Chondrocyte (in vitro differentiated cells): ENCODE measurements around the gene ALPP. TPM values are rescaled to one million over a fixed set of nuclear protein-coding genes. Genes with fewer than 3 reads are reported as not detected.
"Not testable (repeated sequence)": the region's sequence is repeated elsewhere in the genome, so short reads cannot be mapped to it uniquely, and the experiment has no call there.

Experiments
- DNase-seq: peaks from one replicate; pipeline ENCODE4 v3.0.0; 2021; ENCODE audit warnings: mixed read lengths, low spot score
- H3K27ac Mint-ChIP-seq: one replicate; pipeline ENCODE4 v1.8.0; 2021; ENCODE audit warnings: mild to moderate bottlenecking, moderate library complexity, mixed read lengths; ENCODE audit not compliant: unreplicated experiment
- H3K27me3 Mint-ChIP-seq: 2 replicates; pipeline ENCODE4 v1.8.0; 2021; ENCODE audit warnings: low read depth, mixed read lengths
- H3K36me3 Mint-ChIP-seq: 2 replicates; pipeline ENCODE4 v1.8.0; 2021; ENCODE audit warnings: low read depth, mixed read lengths
- H3K4me1 Mint-ChIP-seq: 2 replicates; pipeline ENCODE4 v1.8.0; 2021; ENCODE audit warnings: low read depth, mild to moderate bottlenecking, mixed read lengths
- H3K4me3 Mint-ChIP-seq: one replicate; pipeline ENCODE4 v1.8.0; 2021; ENCODE audit warnings: mild to moderate bottlenecking, moderate library complexity, mixed read lengths; ENCODE audit not compliant: unreplicated experiment
- H3K9me3 Mint-ChIP-seq: 2 replicates; pipeline ENCODE4 v1.8.0; 2021; ENCODE audit warnings: low read depth, mixed read lengths
- total RNA-seq: library from RNA; stranded (reverse); gene quantifications from 3 replicates; pipeline ENCODE4 v1.2.1, GENCODE V29; 2021
- TF ChIP-seq, protein P1 (sequence below): fragments of 200-600 bp; sonication (generic); IDR thresholded peaks from 2 replicates; pipeline ENCODE4 v1.5.0; 2021; ENCODE audit warnings: antibody characterized with exemption, mild to moderate bottlenecking, moderate library complexity

ALPP gene
- total RNA-seq, 1 donor from 2014 or later: not detected

GRCh38 chr2:232365621-232366321 is 12.8 kb upstream of the ALPP start:
- H3K9me3 Mint-ChIP-seq: no peaks in the 10 kb centered on the region
- H3K27ac Mint-ChIP-seq: no peak overlapping the region
- H3K4me3 Mint-ChIP-seq: no peak overlapping the region
- peaks cover 9% of the 10 kb centered on the region for H3K4me1 Mint-ChIP-seq
- DNase-seq: peak; percentile 76
- no peaks in the 10 kb centered on the region for H3K27me3 Mint-ChIP-seq
- TF ChIP-seq, protein P1, sequence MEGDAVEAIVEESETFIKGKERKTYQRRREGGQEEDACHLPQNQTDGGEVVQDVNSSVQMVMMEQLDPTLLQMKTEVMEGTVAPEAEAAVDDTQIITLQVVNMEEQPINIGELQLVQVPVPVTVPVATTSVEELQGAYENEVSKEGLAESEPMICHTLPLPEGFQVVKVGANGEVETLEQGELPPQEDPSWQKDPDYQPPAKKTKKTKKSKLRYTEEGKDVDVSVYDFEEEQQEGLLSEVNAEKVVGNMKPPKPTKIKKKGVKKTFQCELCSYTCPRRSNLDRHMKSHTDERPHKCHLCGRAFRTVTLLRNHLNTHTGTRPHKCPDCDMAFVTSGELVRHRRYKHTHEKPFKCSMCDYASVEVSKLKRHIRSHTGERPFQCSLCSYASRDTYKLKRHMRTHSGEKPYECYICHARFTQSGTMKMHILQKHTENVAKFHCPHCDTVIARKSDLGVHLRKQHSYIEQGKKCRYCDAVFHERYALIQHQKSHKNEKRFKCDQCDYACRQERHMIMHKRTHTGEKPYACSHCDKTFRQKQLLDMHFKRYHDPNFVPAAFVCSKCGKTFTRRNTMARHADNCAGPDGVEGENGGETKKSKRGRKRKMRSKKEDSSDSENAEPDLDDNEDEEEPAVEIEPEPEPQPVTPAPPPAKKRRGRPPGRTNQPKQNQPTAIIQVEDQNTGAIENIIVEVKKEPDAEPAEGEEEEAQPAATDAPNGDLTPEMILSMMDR: peak; percentile 74
- H3K36me3 Mint-ChIP-seq: peaks cover 2% of the 10 kb centered on the region

- H3K36me3 Mint-ChIP-seq, H3K27ac Mint-ChIP-seq, H3K9me3 Mint-ChIP-seq, H3K27me3 Mint-ChIP-seq, H3K4me1 Mint-ChIP-seq, H3K4me3 Mint-ChIP-seq: not testable (repeated sequence)
- peak; percentile 83 for DNase-seq
Measured at GRCh38 chr2:232366461-232366860, 12.1 kb upstream of the ALPP start.

DNA sequence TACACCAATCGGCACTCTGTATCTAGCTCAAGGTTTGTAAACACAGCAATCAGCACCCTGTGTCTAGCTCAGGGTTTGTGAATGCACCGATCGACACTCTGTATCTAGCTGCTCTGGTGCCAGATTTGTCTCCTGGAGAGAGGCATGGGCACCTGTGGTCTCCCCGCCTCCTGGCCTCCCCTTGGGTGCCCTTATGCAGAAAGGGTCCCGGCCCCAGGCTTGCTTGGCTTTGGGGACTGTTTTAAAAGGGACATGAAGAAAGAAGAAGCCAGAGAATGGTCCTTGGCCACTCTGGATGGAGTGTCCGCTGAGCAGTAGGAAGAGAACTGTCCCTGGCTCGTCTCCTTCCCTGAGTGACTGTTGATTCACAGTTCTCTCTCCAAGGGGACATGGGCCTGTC is 11.5 kb upstream of the ALPP start:
- TF ChIP-seq, protein P1: no peak
- DNase-seq: peak; percentile 68
- Mint-ChIP-seq H3K9me3 (no peaks in the 10 kb centered on the region), H3K27me3 (no peaks in the 10 kb centered on the region), H3K27ac (no peak overlapping the region), H3K4me3 (no peak overlapping the region), H3K36me3 (peaks cover 2% of the 10 kb centered on the region), H3K4me1 (peaks cover 9% of the 10 kb centered on the region)

DNA sequence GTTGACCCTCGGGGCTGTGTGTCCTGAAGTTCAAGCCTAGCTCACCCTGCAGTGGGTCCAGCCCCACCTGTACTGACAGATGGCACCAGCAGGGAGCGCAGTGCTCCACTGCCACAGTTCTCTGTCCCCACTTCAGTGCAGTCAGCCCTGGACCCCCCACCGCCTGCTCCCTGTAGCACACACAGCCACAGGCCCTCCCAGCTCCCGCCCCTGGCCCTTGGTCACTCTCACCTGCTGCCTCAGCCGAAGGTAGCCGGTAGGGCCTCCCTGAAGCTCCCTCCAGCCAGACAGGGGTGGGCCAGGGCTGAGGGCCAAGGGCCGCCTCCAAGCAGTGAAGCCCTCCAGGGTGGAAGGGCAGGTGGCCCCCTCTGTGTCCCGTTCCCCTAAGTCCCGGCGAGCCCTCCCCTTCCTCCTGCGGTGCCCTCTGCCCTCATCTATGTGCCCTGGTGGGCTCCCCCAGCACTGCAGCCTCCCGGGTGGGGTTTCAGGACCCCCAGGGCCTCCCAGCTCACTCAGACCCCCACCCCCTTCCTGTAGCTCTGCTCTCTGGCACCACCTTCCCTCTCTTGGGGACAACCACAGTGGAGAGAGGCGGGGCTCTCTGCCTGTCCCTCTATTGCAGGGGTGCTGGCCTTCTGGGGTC is 10.8 kb upstream of the ALPP start:
- TF ChIP-seq, protein P1: peak; percentile 55
- H3K4me1 Mint-ChIP-seq: peaks cover 9% of the 10 kb centered on the region
- H3K9me3 Mint-ChIP-seq: no peaks in the 10 kb centered on the region
- no peaks in the 10 kb centered on the region for H3K27me3 Mint-ChIP-seq
- DNase-seq: peak; percentile 92
- no peak overlapping the region for H3K27ac Mint-ChIP-seq
- H3K4me3 Mint-ChIP-seq: no peak overlapping the region
- no peaks in the 10 kb centered on the region for H3K36me3 Mint-ChIP-seq

- Mint-ChIP-seq H3K36me3 (no peaks in the 10 kb centered on the region), H3K27ac (no peak overlapping the region), H3K4me1 (peaks cover 9% of the 10 kb centered on the region), H3K4me3 (no peak overlapping the region), H3K27me3 (no peaks in the 10 kb centered on the region), H3K9me3 (no peaks in the 10 kb centered on the region)
- DNase-seq: peak; percentile 75
- TF ChIP-seq, protein P1: no peak
Measured at GRCh38 chr2:232368311-232368731, 10.2 kb upstream of the ALPP start.
